Lung (tissue), 12 donors: ENCODE measurements around the gene ELMOD3. TPM values are rescaled to one million over a fixed set of nuclear protein-coding genes. Genes with fewer than 3 reads are reported as not detected.

Experiments
- ATAC-seq: fragments of 200-7000 bp; cut with Tn5 transposase; one replicate; pipeline ENCODE4 v1.9.1; 2020; ENCODE audit warnings: moderate number of reproducible peaks; ENCODE audit not compliant: insufficient read depth, low FRiP score
- DNase-seq, 3 donors: peaks; one replicate each; pipeline ENCODE4 v3.0.0-alpha.2; 2013 to 2017
- H3K27ac ChIP-seq, 2 donors: one replicate each; pipeline ENCODE4 v1.5.1; 2013; ENCODE audit warnings: mild to moderate bottlenecking in 2 of 2, moderate library complexity in 2 of 2, control low read depth in 1 of 2, inconsistent platforms in 1 of 2, low read depth in 1 of 2, low read length in 1 of 2
- H3K27me3 ChIP-seq, 3 donors: one replicate each; pipeline ENCODE4 v1.5.1; 2013; ENCODE audit warnings: low read length in 2 of 3; ENCODE audit not compliant: control insufficient read depth in 3 of 3, insufficient read depth in 3 of 3
- H3K36me3 ChIP-seq, 4 donors: one replicate each; pipeline ENCODE4 v1.5.1; 2013; ENCODE audit warnings: low read length in 4 of 4, mild to moderate bottlenecking in 1 of 4, moderate library complexity in 1 of 4; ENCODE audit not compliant: control insufficient read depth in 4 of 4, insufficient read depth in 4 of 4
- H3K4me1 ChIP-seq, 5 donors: one replicate each; pipeline ENCODE4 v1.5.1; 2013; ENCODE audit warnings: low read length in 5 of 5, mild to moderate bottlenecking in 2 of 5, moderate library complexity in 1 of 5; ENCODE audit not compliant: control insufficient read depth in 5 of 5, insufficient read depth in 5 of 5
- H3K4me3 ChIP-seq: one replicate; pipeline ENCODE4 v1.5.1; 2013; ENCODE audit warnings: mild to moderate bottlenecking, control low read depth, moderate library complexity
- H3K9ac ChIP-seq, 2 donors: one replicate each; pipeline ENCODE4 v1.5.1; 2013; ENCODE audit warnings: low read length in 2 of 2, control low read depth in 1 of 2; ENCODE audit not compliant: insufficient read depth in 1 of 2
- H3K9me3 ChIP-seq, 4 donors: one replicate each; pipeline ENCODE4 v1.5.1; 2013; ENCODE audit warnings: low read length in 3 of 4, mild to moderate bottlenecking in 1 of 4, moderate library complexity in 1 of 4; ENCODE audit not compliant: control insufficient read depth in 4 of 4, insufficient read depth in 3 of 4
- WGBS, 2 donors: extraction: QIAGEN DNeasy Blood & Tissue Kit; methylation state at CpG; one replicate each; pipeline ENCODE4 v1.1.7; 2013; 5-methylcytosine and 5-hydroxymethylcytosine counted together
- polyA plus RNA-seq, 2 donors: library from polyadenylated mRNA; stranded (reverse); fragments of 200-250 nt; gene quantifications; one replicate each; pipeline ENCODE4 v1.2.1, GENCODE V29; 2013
- total RNA-seq, 2 donors: library from RNA; depleted of rRNA in 1 of 2; stranded (reverse); fragments of >200 nt in 1 of 2; gene quantifications; one replicate each; pipeline ENCODE4 v1.2.1, GENCODE V29; 2014 to 2021
- TF ChIP-seq, protein P1 (sequence below): IDR thresholded peaks from 2 replicates; pipeline ENCODE4 v1.5.1; 2012; ENCODE audit warnings: mild to moderate bottlenecking; ENCODE audit errors: control extremely low read depth, extremely low read depth
- donor health status: control.
- donor health status: control.
- donor health status: Bipolar disorder and iron deficiency.
- donor health status: healthy.
- donor health status: DM: yes; HTN: yes; CAD: no.

The ELMOD3 gene
- total and polyA plus RNA-seq, 4 donors: 11.9 to 26.5 (median 14.7) TPM

DNA sequence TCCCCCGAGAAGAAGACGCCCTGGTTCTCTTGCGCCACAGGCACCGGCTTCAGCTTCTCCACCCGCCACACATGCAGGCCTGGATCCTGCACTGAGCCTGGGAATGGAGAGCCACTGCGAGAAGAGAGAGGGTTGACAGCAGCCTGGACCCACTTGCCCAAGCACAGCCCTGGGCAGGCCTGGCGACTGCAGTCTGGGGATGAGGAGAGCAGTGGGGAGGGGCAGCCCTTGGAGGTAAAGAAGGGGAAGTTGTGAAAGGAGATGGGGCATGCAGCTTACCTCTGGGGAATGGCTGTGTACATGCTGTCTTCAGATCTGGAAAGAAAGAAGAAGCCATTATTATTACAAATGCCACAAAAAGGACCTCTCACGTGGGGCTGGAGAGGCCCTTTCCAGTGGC, 47.3 kb downstream of the ELMOD3 start:
- TF ChIP-seq, protein P1, sequence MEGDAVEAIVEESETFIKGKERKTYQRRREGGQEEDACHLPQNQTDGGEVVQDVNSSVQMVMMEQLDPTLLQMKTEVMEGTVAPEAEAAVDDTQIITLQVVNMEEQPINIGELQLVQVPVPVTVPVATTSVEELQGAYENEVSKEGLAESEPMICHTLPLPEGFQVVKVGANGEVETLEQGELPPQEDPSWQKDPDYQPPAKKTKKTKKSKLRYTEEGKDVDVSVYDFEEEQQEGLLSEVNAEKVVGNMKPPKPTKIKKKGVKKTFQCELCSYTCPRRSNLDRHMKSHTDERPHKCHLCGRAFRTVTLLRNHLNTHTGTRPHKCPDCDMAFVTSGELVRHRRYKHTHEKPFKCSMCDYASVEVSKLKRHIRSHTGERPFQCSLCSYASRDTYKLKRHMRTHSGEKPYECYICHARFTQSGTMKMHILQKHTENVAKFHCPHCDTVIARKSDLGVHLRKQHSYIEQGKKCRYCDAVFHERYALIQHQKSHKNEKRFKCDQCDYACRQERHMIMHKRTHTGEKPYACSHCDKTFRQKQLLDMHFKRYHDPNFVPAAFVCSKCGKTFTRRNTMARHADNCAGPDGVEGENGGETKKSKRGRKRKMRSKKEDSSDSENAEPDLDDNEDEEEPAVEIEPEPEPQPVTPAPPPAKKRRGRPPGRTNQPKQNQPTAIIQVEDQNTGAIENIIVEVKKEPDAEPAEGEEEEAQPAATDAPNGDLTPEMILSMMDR: no peak
- no peaks in the 10 kb centered on the region for H3K27me3 ChIP-seq
- peaks cover 0 to 24% (median 0%) of the 10 kb centered on the region in 4 donors for H3K36me3 ChIP-seq
- H3K4me3 ChIP-seq: no peak overlapping the region
- WGBS, 2 donors: 43 to 77% methylated on average over 8 of the region's 8 CpGs
- H3K9me3 ChIP-seq: peaks cover 0 to 3% (median 0%) of the 10 kb centered on the region in 4 donors
- H3K9ac ChIP-seq: no peak overlapping the region
- ATAC-seq: no peak
- H3K4me1 ChIP-seq: no peaks in the 10 kb centered on the region
- no peak for DNase-seq
- H3K27ac ChIP-seq: no peak overlapping the region

DNA sequence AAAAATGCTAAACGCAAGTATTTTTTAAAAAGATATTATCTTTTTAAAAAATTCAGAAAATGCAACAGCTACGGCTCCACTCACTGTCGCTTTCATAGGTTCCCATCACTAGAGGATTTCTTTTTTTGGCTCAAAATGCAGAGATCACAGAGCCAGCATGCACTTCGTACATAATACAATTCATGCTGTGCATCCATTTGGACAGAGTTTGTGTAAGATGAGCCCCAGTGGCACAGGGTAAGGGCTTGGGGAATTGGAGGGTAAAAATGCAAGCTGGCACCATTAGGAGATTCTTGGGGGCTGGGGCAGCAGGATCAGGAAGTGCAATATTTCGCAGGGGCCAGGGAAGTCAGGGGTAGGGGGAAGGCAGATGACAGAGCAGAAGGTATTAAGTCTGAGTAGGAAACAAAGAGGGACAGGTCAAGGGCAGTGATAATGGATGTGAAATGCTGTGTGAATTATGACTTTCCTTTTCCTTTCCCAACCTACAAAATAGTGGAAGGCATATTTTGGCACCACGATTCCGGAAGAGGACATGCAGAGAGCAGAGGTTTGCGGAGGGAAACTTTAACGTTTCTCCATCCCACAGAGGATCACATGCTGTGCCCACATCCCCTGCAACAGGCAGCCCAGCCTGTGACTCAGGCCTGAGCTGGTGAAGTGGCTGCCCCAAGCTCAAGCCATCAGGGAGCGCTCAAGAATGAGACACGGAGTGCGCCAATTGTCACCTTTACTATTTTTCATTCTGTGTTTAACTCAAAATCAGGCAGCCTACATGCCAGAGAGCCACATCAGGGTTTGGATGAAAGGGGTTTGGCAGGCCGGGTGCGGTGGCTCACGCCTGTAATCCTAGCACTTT, 50.9 kb downstream of the ELMOD3 start:
- H3K9ac ChIP-seq: no peak overlapping the region
- no peaks in the 10 kb centered on the region for H3K27me3 ChIP-seq
- no peak overlapping the region for H3K4me3 ChIP-seq
- no peak for ATAC-seq
- peak in 1 of 3 donors; percentile 25 for DNase-seq
- H3K9me3 ChIP-seq: peaks cover 0 to 3% (median 0%) of the 10 kb centered on the region in 4 donors
- no peaks in the 10 kb centered on the region for H3K4me1 ChIP-seq
- 26 to 58% methylated on average over 14 to 15 of the region's 15 CpGs for WGBS, 2 donors
- TF ChIP-seq, protein P1: no peak
- peak overlapping the region in 1 of 2 donors; percentile 41 for H3K27ac ChIP-seq
- H3K36me3 ChIP-seq: peaks cover 0 to 10% (median 0%) of the 10 kb centered on the region in 4 donors

DNA sequence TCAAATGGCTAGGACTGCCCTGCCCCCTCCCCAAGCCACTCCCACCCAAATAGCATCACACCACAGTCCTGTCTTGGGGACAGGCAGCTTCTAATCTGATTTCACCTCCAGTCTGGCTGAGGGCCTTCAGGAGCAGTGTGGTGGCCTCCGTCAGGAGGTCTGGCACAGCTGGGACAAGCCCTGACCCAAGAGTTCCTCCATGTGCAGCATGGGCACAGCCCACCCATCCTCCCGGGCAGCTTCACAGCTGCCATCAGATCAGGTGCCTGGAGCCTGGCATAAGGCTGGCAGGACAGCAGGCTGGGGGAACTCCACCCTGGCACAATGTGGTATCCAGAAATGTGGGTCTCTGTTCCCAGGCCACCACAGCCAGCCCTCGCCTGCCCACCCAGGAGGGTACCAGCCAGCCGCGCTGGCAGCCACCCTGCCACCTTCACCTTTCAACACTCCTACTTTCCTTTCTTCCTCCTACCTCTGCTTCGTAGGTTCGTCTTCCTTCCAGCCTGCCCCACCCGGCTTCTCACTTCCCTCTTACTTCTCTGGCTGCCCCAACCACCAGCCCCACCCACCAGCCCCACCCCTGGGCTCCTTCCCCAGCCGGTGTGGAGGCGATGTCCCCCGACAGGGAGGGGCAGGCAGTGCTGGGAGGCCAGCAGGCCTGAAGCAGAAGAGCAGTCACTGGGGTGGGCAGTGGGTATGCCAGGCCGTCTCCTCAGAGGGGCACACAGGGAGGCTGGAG, 55.4 kb downstream of the ELMOD3 start, which contains the start of gene CAPG:
Gene CAPG (minus strand): TSS at position 522 of the 739 bp plus-strand sequence. CDS start 8,221 bp downstream, outside the sequence.
- H3K27me3 ChIP-seq: no peaks in the 10 kb centered on the region
- 22 to 39% methylated on average over 12 of the region's 12 CpGs for WGBS, 2 donors
- TF ChIP-seq, protein P1: no peak
- no peaks in the 10 kb centered on the region for H3K9me3 ChIP-seq
- H3K36me3 ChIP-seq: no peaks in the 10 kb centered on the region
- DNase-seq (no peak), ATAC-seq (peak; percentile 39)
- peak within 1 kb of the TSS; percentile 23 for H3K4me3 ChIP-seq
- peaks cover 0 to 12% (median 0%) of the 10 kb centered on the region in 5 donors for H3K4me1 ChIP-seq
- H3K9ac ChIP-seq: no peak within 1 kb of the TSS
- peak within 1 kb of the TSS in 1 of 2 donors; percentile 75 for H3K27ac ChIP-seq
